ENCODE data around the gene SLC9B1. TPM values are rescaled to one million over a fixed set of nuclear protein-coding genes. Genes with fewer than 3 reads are reported as not detected.

The SLC9B1 gene
- total and polyA plus RNA-seq, 3 experiments from 2014 or later, result 1.2 to 1.7 (median 1.2) TPM

DNA sequence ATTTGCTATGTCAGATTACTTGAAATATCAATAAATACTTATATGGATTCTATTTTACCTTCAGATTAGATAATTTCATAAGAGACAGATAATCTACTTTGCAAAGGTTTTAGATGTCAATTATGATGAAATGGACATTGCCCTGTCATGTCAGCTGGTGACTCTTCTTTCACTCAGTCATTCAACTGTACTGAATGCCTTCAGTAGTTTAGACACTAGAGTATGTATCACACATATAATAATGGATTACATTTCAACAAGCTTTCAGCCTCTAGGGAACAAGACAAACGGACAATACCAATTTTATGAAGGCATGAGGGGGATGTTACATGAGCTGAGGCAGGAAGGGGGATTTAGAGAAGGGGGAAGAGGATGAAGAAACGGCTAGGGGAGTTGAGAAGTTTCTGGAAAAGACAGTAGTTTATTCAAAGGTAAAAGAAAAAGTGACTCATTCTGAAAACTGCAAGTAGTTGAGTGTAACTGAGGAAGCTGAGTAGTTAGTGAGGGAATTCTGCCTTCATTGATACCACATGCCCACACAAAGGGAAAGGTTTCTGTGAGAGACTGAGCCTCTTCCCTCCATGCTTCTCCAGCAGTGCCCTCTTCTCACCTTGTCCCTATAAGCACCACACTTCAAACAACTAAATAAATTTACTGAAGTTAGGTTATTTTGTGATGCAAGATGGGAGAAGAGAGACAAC, 31.4 kb upstream of the SLC9B1 start:
- ChIA-PET POLR2A (no interaction called here), CTCF (interaction anchor here (0.8 to 1.4 kb wide), 3 partner anchors 15 to 49 kb away, joined by 3 read pairs; no protein-coding TSS in a partner anchor)
- H3K27ac Mint-ChIP-seq, result peak overlapping the region in 4 of 8 donors; percentile 4 to 49 (median 10)
- no peaks in the 10 kb centered on the region for H3K27me3 Mint-ChIP-seq
- H3K4me1 Mint-ChIP-seq, result peaks cover 0 to 8% (median 3%) of the 10 kb centered on the region in 3 donors
- Histone ChIP-seq H3K36me3 (ENCODE audit: insufficient read depth, low read length) (no peaks in the 10 kb centered on the region), H3K27me3 (ENCODE audit: insufficient read depth, low read length, poor library complexity, severe bottlenecking) (no peaks in the 10 kb centered on the region), H3K4me1 (ENCODE audit: insufficient read depth, low read length) (no peaks in the 10 kb centered on the region), H3K4me3 (ENCODE audit: low read length) (no peak overlapping the region), H3K9me3 (ENCODE audit: low read length) (no peaks in the 10 kb centered on the region), H3K27ac (ENCODE audit: low read depth, low read length) (no peak overlapping the region)
- DNase-seq, result no peak
- no peaks in the 10 kb centered on the region for H3K9me3 Mint-ChIP-seq
- H3K4me3 Mint-ChIP-seq, result no peak overlapping the region
- H3K36me3 Mint-ChIP-seq, result peaks cover 12 to 39% (median 14%) of the 10 kb centered on the region in 3 donors

DNA sequence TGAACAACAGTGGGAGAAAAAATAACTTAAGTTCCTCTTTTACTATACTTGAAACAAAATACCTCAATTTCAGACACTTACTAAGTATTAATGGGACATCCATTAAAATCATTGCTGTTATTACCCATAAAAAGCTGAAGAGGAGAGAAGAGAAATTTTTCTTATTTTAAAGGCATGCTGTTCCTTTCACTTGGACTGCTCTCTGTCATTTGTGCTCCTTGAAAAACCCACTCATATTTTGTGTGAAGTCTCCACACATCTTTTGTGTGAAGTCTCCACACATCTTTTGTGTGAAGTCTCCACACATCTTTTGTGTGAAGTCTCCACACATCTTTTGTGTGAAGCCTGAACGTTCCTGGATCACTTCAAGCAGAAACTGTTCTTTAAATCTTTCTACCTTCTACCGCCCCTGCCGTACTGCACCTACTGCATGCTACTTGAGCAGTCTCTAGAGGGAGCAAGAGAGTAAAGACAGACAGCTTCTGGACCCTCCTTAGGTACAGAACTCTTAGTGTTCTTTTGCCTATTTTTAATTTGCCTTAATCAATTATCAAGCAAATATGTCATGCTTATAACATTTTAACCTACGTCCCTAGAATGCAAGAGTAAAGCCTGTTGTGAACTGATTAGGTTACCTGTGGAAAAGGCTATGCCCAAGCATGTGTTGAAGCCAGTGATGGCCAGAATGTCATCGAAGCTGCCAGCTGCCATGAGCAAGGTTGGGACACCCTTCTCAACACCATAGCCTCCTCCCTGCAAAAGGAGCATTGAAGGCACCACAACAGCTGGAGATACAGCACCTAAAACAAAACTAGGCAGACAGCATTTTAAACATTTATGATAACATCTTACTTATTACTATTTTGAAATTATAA, 27.1 kb upstream of the SLC9B1 start:
- peak in 3 of 5 donors; percentile 47 to 63 (median 50) for DNase-seq
- Histone ChIP-seq H3K9me3 (ENCODE audit: low read length) (no peaks in the 10 kb centered on the region), H3K36me3 (ENCODE audit: insufficient read depth, low read length) (peaks cover 6% of the 10 kb centered on the region), H3K27me3 (ENCODE audit: insufficient read depth, low read length, poor library complexity, severe bottlenecking) (no peaks in the 10 kb centered on the region), H3K4me1 (ENCODE audit: insufficient read depth, low read length) (no peaks in the 10 kb centered on the region), H3K4me3 (ENCODE audit: low read length) (no peak overlapping the region), H3K27ac (ENCODE audit: low read depth, low read length) (no peak overlapping the region)
- no peaks in the 10 kb centered on the region for H3K9me3 Mint-ChIP-seq
- H3K27me3 Mint-ChIP-seq, result no peaks in the 10 kb centered on the region
- CTCF ChIA-PET, result interaction anchor here (0.7 to 2.4 kb wide), 9 partner anchors 12 to 616 kb away, joined by 3 to 14 read pairs (median 3); partner anchors contain the start of gene BDH2
- peaks cover 19 to 59% (median 20%) of the 10 kb centered on the region in 3 donors for H3K36me3 Mint-ChIP-seq
- peak overlapping the region in 4 of 8 donors; percentile 11 to 74 (median 64) for H3K27ac Mint-ChIP-seq
- no peak overlapping the region for H3K4me3 Mint-ChIP-seq
- peaks cover 0 to 8% (median 3%) of the 10 kb centered on the region in 3 donors for H3K4me1 Mint-ChIP-seq
- POLR2A ChIA-PET, result no interaction called here

DNA sequence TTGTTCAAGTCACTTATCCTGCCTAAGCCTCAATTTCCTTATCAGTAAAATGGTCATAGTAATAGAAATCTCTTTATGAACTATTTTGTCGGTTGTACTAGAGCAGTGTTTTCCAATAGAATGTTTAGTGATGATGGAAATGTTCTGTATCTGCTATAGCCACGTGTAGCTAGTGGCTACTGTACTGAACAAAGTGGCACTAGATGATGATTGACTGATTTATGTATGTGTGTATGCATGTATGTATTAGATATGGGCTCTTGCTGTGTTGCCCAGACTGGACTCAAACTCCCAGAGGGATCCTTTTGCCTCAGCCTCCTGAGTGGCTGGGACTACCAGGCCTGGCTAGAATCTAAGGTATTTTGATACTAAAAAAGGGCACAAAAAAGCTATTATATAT, 24.7 kb upstream of the SLC9B1 start:
- no peak overlapping the region for H3K4me3 Mint-ChIP-seq
- Histone ChIP-seq H3K4me1 (ENCODE audit: insufficient read depth, low read length) (no peaks in the 10 kb centered on the region), H3K36me3 (ENCODE audit: insufficient read depth, low read length) (peaks cover 6% of the 10 kb centered on the region), H3K27me3 (ENCODE audit: insufficient read depth, low read length, poor library complexity, severe bottlenecking) (no peaks in the 10 kb centered on the region), H3K4me3 (ENCODE audit: low read length) (no peak overlapping the region), H3K27ac (ENCODE audit: low read depth, low read length) (no peak overlapping the region), H3K9me3 (ENCODE audit: low read length) (no peaks in the 10 kb centered on the region)
- H3K27me3 Mint-ChIP-seq, result no peaks in the 10 kb centered on the region
- H3K36me3 Mint-ChIP-seq, result peaks cover 15 to 55% (median 20%) of the 10 kb centered on the region in 3 donors
- peak overlapping the region in 1 of 8 donors; percentile 3 for H3K27ac Mint-ChIP-seq
- no peaks in the 10 kb centered on the region for H3K9me3 Mint-ChIP-seq
- peaks cover 0 to 8% (median 3%) of the 10 kb centered on the region in 3 donors for H3K4me1 Mint-ChIP-seq
- DNase-seq, result no peak
- CTCF ChIA-PET, result interaction anchor here (1.0 to 1.1 kb wide), 2 partner anchors 8 to 56 kb away, joined by 3 to 4 read pairs; partner anchors contain the start of gene BDH2
- POLR2A ChIA-PET, result no interaction called here

GRCh38 chr4:103036169-103036568, 16.7 kb upstream of the SLC9B1 start:
- no peaks in the 10 kb centered on the region for H3K4me1 ChIP-seq (ENCODE audit: insufficient read depth, low read length)
- no peaks in the 10 kb centered on the region for H3K27me3 ChIP-seq (ENCODE audit: insufficient read depth, low read length, poor library complexity, severe bottlenecking)
- no peak for DNase-seq
- no peaks in the 10 kb centered on the region for H3K27me3 Mint-ChIP-seq
- H3K4me3 Mint-ChIP-seq, result no peak overlapping the region
- H3K36me3 Mint-ChIP-seq, result peaks cover 10 to 31% (median 17%) of the 10 kb centered on the region in 3 donors
- H3K9me3 Mint-ChIP-seq, result no peaks in the 10 kb centered on the region
- CTCF ChIA-PET, result no interaction called here
- H3K9me3 ChIP-seq (ENCODE audit: low read length), result no peaks in the 10 kb centered on the region
- no peak overlapping the region for H3K27ac ChIP-seq (ENCODE audit: low read depth, low read length)
- POLR2A ChIA-PET, result no interaction called here
- H3K36me3 ChIP-seq (ENCODE audit: insufficient read depth, low read length), result no peaks in the 10 kb centered on the region
- no peak overlapping the region for H3K27ac Mint-ChIP-seq
- no peaks in the 10 kb centered on the region for H3K4me1 Mint-ChIP-seq
- no peak overlapping the region for H3K4me3 ChIP-seq (ENCODE audit: low read length)

DNA sequence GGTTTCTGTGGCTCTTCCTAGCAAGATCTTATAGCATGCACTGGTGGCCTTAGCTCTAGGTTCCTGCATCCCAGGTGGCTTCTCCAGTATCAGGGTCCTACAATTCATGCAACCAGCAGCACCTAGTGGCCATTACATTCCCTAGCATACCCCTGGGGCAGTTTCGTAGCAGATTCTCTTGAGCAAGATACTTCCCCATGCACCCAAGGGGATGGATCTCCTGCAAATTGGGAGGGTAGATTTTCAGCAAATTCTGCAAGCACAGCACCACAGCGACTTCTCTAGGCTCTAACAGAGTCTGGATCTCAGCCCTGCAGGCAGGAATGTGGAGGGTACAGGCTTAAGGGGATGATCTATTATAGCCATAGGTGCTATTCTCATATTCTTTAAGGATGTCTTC, 13.1 kb upstream of the SLC9B1 start:
- H3K4me1 ChIP-seq (ENCODE audit: insufficient read depth, low read length), result no peaks in the 10 kb centered on the region
- H3K4me3 Mint-ChIP-seq, result no peak overlapping the region
- H3K4me1 Mint-ChIP-seq, result no peaks in the 10 kb centered on the region
- H3K27ac Mint-ChIP-seq, result no peak overlapping the region
- no peaks in the 10 kb centered on the region for H3K36me3 ChIP-seq (ENCODE audit: insufficient read depth, low read length)
- ChIA-PET POLR2A (no interaction called here), CTCF (no interaction called here)
- no peak for DNase-seq
- no peaks in the 10 kb centered on the region for H3K9me3 Mint-ChIP-seq
- H3K27ac ChIP-seq (ENCODE audit: low read depth, low read length), result no peak overlapping the region
- peaks cover 10 to 49% (median 28%) of the 10 kb centered on the region in 3 donors for H3K36me3 Mint-ChIP-seq
- H3K4me3 ChIP-seq (ENCODE audit: low read length), result no peak overlapping the region
- H3K9me3 ChIP-seq (ENCODE audit: low read length), result no peaks in the 10 kb centered on the region
- H3K27me3 Mint-ChIP-seq, result no peaks in the 10 kb centered on the region
- H3K27me3 ChIP-seq (ENCODE audit: insufficient read depth, low read length, poor library complexity, severe bottlenecking), result no peaks in the 10 kb centered on the region

DNA sequence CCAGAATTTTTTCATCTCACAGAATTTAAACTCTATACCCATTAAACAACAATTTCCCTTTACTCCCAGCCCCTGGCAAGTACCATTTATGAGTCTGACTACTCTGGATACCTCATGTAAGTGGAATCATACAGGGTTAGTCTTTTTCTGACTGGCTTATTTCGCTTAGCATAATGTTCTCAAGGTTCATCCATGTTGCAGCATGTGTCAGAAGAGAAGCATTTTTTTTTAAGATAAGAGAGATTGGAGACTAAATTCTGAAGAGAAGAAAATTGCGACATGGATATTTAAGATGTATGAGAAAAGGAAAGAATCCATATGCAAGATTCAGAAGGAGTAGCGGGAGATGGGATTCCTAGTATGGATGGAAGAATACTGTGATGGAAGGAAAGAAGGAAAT, 11.3 kb upstream of the SLC9B1 start:
- H3K27ac ChIP-seq (ENCODE audit: low read depth, low read length), result no peak overlapping the region
- no peaks in the 10 kb centered on the region for H3K27me3 ChIP-seq (ENCODE audit: insufficient read depth, low read length, poor library complexity, severe bottlenecking)
- peaks cover 3 to 48% (median 18%) of the 10 kb centered on the region in 3 donors for H3K36me3 Mint-ChIP-seq
- H3K9me3 ChIP-seq (ENCODE audit: low read length), result no peaks in the 10 kb centered on the region
- H3K27ac Mint-ChIP-seq, result no peak overlapping the region
- no peak overlapping the region for H3K4me3 ChIP-seq (ENCODE audit: low read length)
- H3K4me3 Mint-ChIP-seq, result no peak overlapping the region
- no peaks in the 10 kb centered on the region for H3K4me1 Mint-ChIP-seq
- H3K36me3 ChIP-seq (ENCODE audit: insufficient read depth, low read length), result no peaks in the 10 kb centered on the region
- ChIA-PET CTCF (no interaction called here), POLR2A (no interaction called here)
- no peaks in the 10 kb centered on the region for H3K9me3 Mint-ChIP-seq
- DNase-seq, result no peak
- H3K4me1 ChIP-seq (ENCODE audit: insufficient read depth, low read length), result no peaks in the 10 kb centered on the region
- no peaks in the 10 kb centered on the region for H3K27me3 Mint-ChIP-seq

GRCh38 chr4:103029300-103029699, 9.8 kb upstream of the SLC9B1 start:
- Histone ChIP-seq H3K4me1 (ENCODE audit: insufficient read depth, low read length) (no peaks in the 10 kb centered on the region), H3K36me3 (ENCODE audit: insufficient read depth, low read length) (no peaks in the 10 kb centered on the region), H3K27me3 (ENCODE audit: insufficient read depth, low read length, poor library complexity, severe bottlenecking) (no peaks in the 10 kb centered on the region), H3K27ac (ENCODE audit: low read depth, low read length) (no peak overlapping the region), H3K4me3 (ENCODE audit: low read length) (no peak overlapping the region), H3K9me3 (ENCODE audit: low read length) (no peaks in the 10 kb centered on the region)
- H3K36me3 Mint-ChIP-seq, result peaks cover 3 to 44% (median 14%) of the 10 kb centered on the region in 3 donors
- H3K4me3 Mint-ChIP-seq, result no peak overlapping the region
- POLR2A ChIA-PET, result interaction anchor here (0.6 kb wide), 1 partner anchor 9 kb away, joined by 3 read pairs; no protein-coding TSS in a partner anchor
- DNase-seq, result no peak
- CTCF ChIA-PET, result interaction anchor here (1.5 kb wide), 1 partner anchor 9 kb away, joined by 3 read pairs; the partner anchor contains the start of gene SLC9B1
- no peaks in the 10 kb centered on the region for H3K27me3 Mint-ChIP-seq
- no peaks in the 10 kb centered on the region for H3K4me1 Mint-ChIP-seq
- H3K9me3 Mint-ChIP-seq, result no peaks in the 10 kb centered on the region
- H3K27ac Mint-ChIP-seq, result no peak overlapping the region

- Histone ChIP-seq H3K4me3 (ENCODE audit: low read length) (no peak overlapping the region), H3K27me3 (ENCODE audit: insufficient read depth, low read length, poor library complexity, severe bottlenecking) (no peaks in the 10 kb centered on the region), H3K36me3 (ENCODE audit: insufficient read depth, low read length) (no peaks in the 10 kb centered on the region), H3K27ac (ENCODE audit: low read depth, low read length) (no peak overlapping the region), H3K9me3 (ENCODE audit: low read length) (no peaks in the 10 kb centered on the region), H3K4me1 (ENCODE audit: insufficient read depth, low read length) (no peaks in the 10 kb centered on the region)
- Mint-ChIP-seq H3K4me1 (no peaks in the 10 kb centered on the region), H3K27ac (no peak overlapping the region), H3K36me3 (peaks cover 3 to 42% (median 17%) of the 10 kb centered on the region in 3 donors), H3K9me3 (no peaks in the 10 kb centered on the region), H3K27me3 (no peaks in the 10 kb centered on the region), H3K4me3 (no peak overlapping the region)
- ChIA-PET POLR2A (no interaction called here), CTCF (interaction anchor here (0.9 kb wide), 1 partner anchor 72 kb away, joined by 3 read pairs; the partner anchor contains the start of gene BDH2)
- DNase-seq, result no peak
Observed at GRCh38 chr4:103026868-103027267, 7.4 kb upstream of the SLC9B1 start.
